ENCODE data around the gene UHRF1.
"Not testable (repeated sequence)": the region's sequence is repeated elsewhere in the genome, so short reads cannot be mapped to it uniquely, and the experiment has no call there.

The UHRF1 gene

GRCh38 chr19:4900879-4901278 lies 8.4 kb upstream of the UHRF1 start:
- not testable (repeated sequence) for DNase-seq (ENCODE audit: low spot score)

GRCh38 chr19:4902796-4903195 lies 6.5 kb upstream of the UHRF1 start, which contains the start of gene ARRDC5:
Gene ARRDC5, minus strand, starts transcription at chr19:4902896. Its CDS starts 71 bp downstream, at chr19:4902825.
- no peak for DNase-seq (ENCODE audit: low spot score)

- DNase-seq (ENCODE audit: low spot score): no peak
These were observed 4.8 kb upstream of the UHRF1 start for GRCh38 chr19:4904481-4904880.

GRCh38 chr19:4906963-4907362 lies 2.3 kb upstream of the UHRF1 start:
- no peak for DNase-seq (ENCODE audit: low spot score)

GRCh38 chr19:4908360-4908759 lies 941 bp upstream of the UHRF1 start:
- DNase-seq (ENCODE audit: low spot score): no peak

GRCh38 chr19:4908781-4909155 lies 533 bp upstream of the UHRF1 start:
- no peak for DNase-seq (ENCODE audit: low spot score)

GRCh38 chr19:4909897-4910593 lies 744 bp downstream of the UHRF1 start:
- DNase-seq (ENCODE audit: low spot score): peak; percentile 93

GRCh38 chr19:4910594-4911281 lies 1.4 kb downstream of the UHRF1 start:
- DNase-seq (ENCODE audit: low spot score): no peak

- no peak for DNase-seq (ENCODE audit: low spot score)
These were observed 2.0 kb downstream of the UHRF1 start for GRCh38 chr19:4911314-4911713.

GRCh38 chr19:4911786-4912672 lies 2.7 kb downstream of the UHRF1 start:
- DNase-seq (ENCODE audit: low spot score): peak; percentile 59

- DNase-seq (ENCODE audit: low spot score): no peak
These were observed 4.9 kb downstream of the UHRF1 start for GRCh38 chr19:4913996-4914735.

GRCh38 chr19:4914736-4915501 lies 5.6 kb downstream of the UHRF1 start:
- peak; percentile 92 for DNase-seq (ENCODE audit: low spot score)

GRCh38 chr19:4916292-4917082 lies 7.2 kb downstream of the UHRF1 start:
- no peak for DNase-seq (ENCODE audit: low spot score)

GRCh38 chr19:4922530-4923275 lies 13.4 kb downstream of the UHRF1 start:
- no peak for DNase-seq (ENCODE audit: low spot score)

- no peak for DNase-seq (ENCODE audit: low spot score)
These were observed 14.0 kb downstream of the UHRF1 start for GRCh38 chr19:4923276-4923747.

- DNase-seq (ENCODE audit: low spot score): no peak
These were observed 19.9 kb downstream of the UHRF1 start for GRCh38 chr19:4929186-4929585.

GRCh38 chr19:4930664-4931063 lies 21.4 kb downstream of the UHRF1 start:
- DNase-seq (ENCODE audit: low spot score): no peak

GRCh38 chr19:4932711-4933110 lies 23.4 kb downstream of the UHRF1 start:
- no peak for DNase-seq (ENCODE audit: low spot score)

GRCh38 chr19:4933528-4933927 lies 24.2 kb downstream of the UHRF1 start:
- peak; percentile 13 for DNase-seq (ENCODE audit: low spot score)

All from LoVo (cell line).